Measurements from ENCODE around the gene TRIM25. TPM values are rescaled to one million over a fixed set of nuclear protein-coding genes. Genes with fewer than 3 reads are reported as not detected.

The TRIM25 gene
- total and polyA plus RNA-seq, 2 of the 8 experiments (the other 6 are each of a cell fraction or from before 2014, with no cell fraction given): 16.6 to 38.9 TPM

DNA sequence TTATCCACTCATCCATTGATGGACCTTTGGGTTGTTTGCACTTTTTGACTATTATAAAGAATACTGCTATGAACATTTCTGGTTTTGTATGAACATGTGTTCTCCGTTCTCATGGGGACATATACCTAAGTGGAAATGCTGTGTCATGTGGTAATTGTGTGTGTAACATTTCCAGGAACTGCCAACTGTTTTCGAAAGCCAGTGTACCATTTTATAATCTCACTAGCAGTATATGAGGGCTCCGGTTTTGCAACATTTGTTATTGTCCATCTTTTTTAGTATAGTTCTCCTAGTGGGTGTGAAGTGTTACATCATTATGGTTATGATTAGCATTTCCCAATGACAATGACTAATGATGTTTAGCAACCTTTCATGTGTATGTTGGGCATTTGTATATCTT is 5.1 kb upstream of the TRIM25 start:
- Histone ChIP-seq H3K79me1 (ENCODE audit: low read depth, low read length) (no peaks in the 10 kb centered on the region), H3K18ac (ENCODE audit: extremely low read depth, low read length) (no peak overlapping the region), H3K4me3 (ENCODE audit: extremely low read depth in 1 of 4, insufficient read depth in 2 of 4, low read depth in 3 of 4, low read length in 4 of 4) (no peak overlapping the region), H4K91ac (replicated peaks; ENCODE audit: insufficient read length, low read length) (no peak overlapping the region), H2BK20ac (ENCODE audit: low read length) (no peak overlapping the region), H3K27ac (ENCODE audit: low read depth, low read length) (no peak overlapping the region), H4K20me1 (replicated peaks in 1 of 2; ENCODE audit: control insufficient read depth in 1 of 2, insufficient read depth in 2 of 2, low read length in 2 of 2) (no peaks in the 10 kb centered on the region), H3K4ac (replicated peaks; ENCODE audit: insufficient read length, low read depth, low read length) (no peak overlapping the region), H3K9me3 (ENCODE audit: insufficient read depth in 2 of 2, low read depth in 1 of 2, low read length in 1 of 2) (no peaks in the 10 kb centered on the region), H2BK5ac (ENCODE audit: low read depth, low read length) (no peak overlapping the region), H2AK5ac (ENCODE audit: low read depth, low read length) (no peak overlapping the region), H4K5ac (ENCODE audit: insufficient read length, low read depth, low read length) (no peak overlapping the region), H3K9ac (replicated peaks in 1 of 4; ENCODE audit: extremely low read depth in 1 of 4, low read depth in 3 of 4, low read length in 3 of 4) (no peak overlapping the region), H2BK15ac (ENCODE audit: low read length) (no peak overlapping the region), H3K56ac (replicated peaks; ENCODE audit: insufficient read length, low read depth, low read length) (no peak overlapping the region), H2AFZ (ENCODE audit: low read length) (no peak overlapping the region), H3K4me1 (replicated peaks in 1 of 4; ENCODE audit: control insufficient read depth in 3 of 4, insufficient read depth in 4 of 4, low read length in 3 of 4) (no peaks in the 10 kb centered on the region), H3K23ac (ENCODE audit: insufficient read length) (no peak overlapping the region), H3K27me3 (replicated peaks in 1 of 4; ENCODE audit: control insufficient read depth in 3 of 4, extremely low read depth in 1 of 4, insufficient read depth in 3 of 4, low read length in 3 of 4) (peaks cover 0 to 11% (median 8%) of the 10 kb centered on the region in 4 experiments; a peak in 6 of 7 replicates), H2BK12ac (ENCODE audit: low read depth, low read length) (no peak overlapping the region), H3K79me2 (ENCODE audit: control insufficient read depth in 1 of 2, insufficient read depth in 2 of 2, low read length in 2 of 2) (no peaks in the 10 kb centered on the region), H3K23me2 (ENCODE audit: low read depth, low read length) (peaks cover 3% of the 10 kb centered on the region; the same call in 1 of the 2 replicates), H2BK120ac (replicated peaks; ENCODE audit: low read depth, low read length) (no peak overlapping the region), H4K8ac (ENCODE audit: extremely low read depth, insufficient read depth, low read length) (no peak overlapping the region), H3K4me2 (ENCODE audit: insufficient read depth in 1 of 2, low read depth in 2 of 2, low read length in 2 of 2) (no peak overlapping the region), H3K14ac (ENCODE audit: insufficient read length) (no peak overlapping the region), H3K36me3 (ENCODE audit: control insufficient read depth in 2 of 4, insufficient read depth in 4 of 4, low read length in 3 of 4) (no peaks in the 10 kb centered on the region)
- FAIRE-seq (no peak), DNase-seq (ENCODE audit: low read depth in 1 of 2, low spot score in 2 of 2) (no peak)
- 93% methylated on average over 3 of the region's 3 CpGs; no CpG with 5 or more reads in 1 of the 2 experiments for WGBS, 2 experiments (ENCODE audit: extremely low coverage in 1 of 2, insufficient coverage in 1 of 2, insufficient read length in 1 of 2, insufficient replicate concordance in 2 of 2, low coverage in 1 of 2, low lambda C conversion rate in 2 of 2, missing lambda C conversion rate in 1 of 2)
- TF ChIP-seq RXRA (IDR thresholded peaks at IDR 0.05; ENCODE audit: insufficient read depth, low read depth, low read length) (no peak), CBX8 (IDR thresholded peaks at IDR 0.05; ENCODE audit: borderline replicate concordance, low read depth, low read length) (no peak), TBP (IDR thresholded peaks at IDR 0.05; ENCODE audit: low read depth, low read length) (no peak), TAF1 (IDR thresholded peaks at IDR 0.05; ENCODE audit: low read depth, low read length) (no peak), CTCF (IDR thresholded peaks at IDR 0.05; ENCODE audit: control extremely low read depth in 1 of 3, insufficient read depth in 1 of 3, low read depth in 1 of 3, low read length in 3 of 3) (no peak), EGR1 (IDR thresholded peaks at IDR 0.05; ENCODE audit: borderline replicate concordance, low read depth, low read length) (no peak), RAD21 (IDR thresholded peaks at IDR 0.05 in 1 of 2, conservative IDR thresholded peaks at IDR 0.05 in 1 of 2; ENCODE audit: low read depth in 2 of 2, low read length in 2 of 2) (no peak), TEAD4 (IDR thresholded peaks at IDR 0.05; ENCODE audit: low read depth, low read length) (no peak), YY1 (IDR thresholded peaks at IDR 0.05; ENCODE audit: low read depth, low read length) (no peak), GTF2F1 (IDR thresholded peaks at IDR 0.05; ENCODE audit: borderline replicate concordance, low read depth, low read length) (no peak)
- ChIA-PET CTCF (ENCODE audit: partially characterized antibody) (interaction anchor here (1.2 to 1.4 kb wide), 2 partner anchors 13 to 28 kb away, joined by 3 to 4 read pairs; no protein-coding TSS in a partner anchor), POLR2A (ENCODE audit: partially characterized antibody) (no interaction called here)

Measured in H1 (cell line).